Mesenchymal stem cell (in vitro differentiated cells and primary cell): ENCODE measurements around the gene MARCHF3.
"Not testable (repeated sequence)": the region's sequence is repeated elsewhere in the genome, so short reads cannot be mapped to it uniquely, and the experiment has no call there.

Experiments
- DNase-seq: peaks from one replicate; pipeline ENCODE4 v3.0.0-alpha.2; 2013
- H2AFZ ChIP-seq: one replicate; pipeline ENCODE4 v1.6.1; 2013; ENCODE audit warnings: low read depth, mild to moderate bottlenecking, control low read depth, inconsistent platforms, low read length, moderate library complexity
- H2AK5ac ChIP-seq: 2 replicates; pipeline ENCODE4 v1.6.1; 2013; ENCODE audit warnings: low read length, moderate library complexity, mild to moderate bottlenecking, inconsistent platforms; ENCODE audit not compliant: severe bottlenecking
- H2BK120ac ChIP-seq: one replicate; pipeline ENCODE4 v1.6.1; 2013; ENCODE audit warnings: low read depth, mild to moderate bottlenecking, inconsistent platforms, low read length, moderate library complexity
- H2BK12ac ChIP-seq, 2 experiments: one replicate each; pipeline ENCODE4 v1.6.1; 2013; ENCODE audit warnings: inconsistent platforms in 2 of 2, low read length in 2 of 2, mild to moderate bottlenecking in 2 of 2, moderate library complexity in 2 of 2, control low read depth in 1 of 2
- H2BK15ac ChIP-seq: one replicate; pipeline ENCODE4 v1.6.1; 2013; ENCODE audit warnings: mild to moderate bottlenecking, low read depth, inconsistent platforms; ENCODE audit not compliant: poor library complexity, severe bottlenecking
- H2BK5ac ChIP-seq: 2 replicates; pipeline ENCODE4 v1.6.1; 2013; ENCODE audit warnings: low read depth, mild to moderate bottlenecking, low read length, control low read depth, inconsistent platforms; ENCODE audit not compliant: poor library complexity, severe bottlenecking
- H3K14ac ChIP-seq, 2 experiments: one replicate each; pipeline ENCODE4 v1.6.1; 2013; ENCODE audit warnings: inconsistent platforms in 2 of 2, low read length in 2 of 2, control low read depth in 1 of 2, mild to moderate bottlenecking in 1 of 2, moderate library complexity in 1 of 2
- H3K18ac ChIP-seq, 2 experiments: one replicate each; pipeline ENCODE4 v1.6.1; 2013; ENCODE audit warnings: inconsistent platforms in 2 of 2, low read length in 2 of 2, control low read depth in 1 of 2, low read depth in 1 of 2, mild to moderate bottlenecking in 1 of 2
- H3K23ac ChIP-seq, 2 experiments: one replicate each; pipeline ENCODE4 v1.6.1; 2013; ENCODE audit warnings: inconsistent platforms in 2 of 2, low read length in 2 of 2, mild to moderate bottlenecking in 2 of 2, moderate library complexity in 2 of 2, control low read depth in 1 of 2
- H3K27ac ChIP-seq: 2 replicates; pipeline ENCODE4 v1.5.1; 2013; ENCODE audit warnings: mild to moderate bottlenecking, moderate library complexity, low read length, control low read depth, inconsistent platforms; ENCODE audit not compliant: poor library complexity, severe bottlenecking
- H3K27me3 ChIP-seq, 2 experiments: 2 replicates each; pipeline versions ENCODE4 v1.6.1 to v1.7.0; 2013; ENCODE audit warnings: low read length in 2 of 2, mild to moderate bottlenecking in 2 of 2, moderate library complexity in 2 of 2, control low read depth in 1 of 2, inconsistent platforms in 1 of 2; ENCODE audit not compliant: control insufficient read depth in 1 of 2, insufficient read depth in 1 of 2
- H3K36me3 ChIP-seq, 2 experiments: 2 replicates each; pipeline versions ENCODE4 v1.6.1 to v1.7.0; 2013; ENCODE audit warnings: low read length in 2 of 2, control low read depth in 1 of 2, inconsistent platforms in 1 of 2, low read depth in 1 of 2, mild to moderate bottlenecking in 1 of 2; ENCODE audit not compliant: insufficient read depth in 2 of 2, control insufficient read depth in 1 of 2
- H3K4ac ChIP-seq, 2 experiments: one replicate each; pipeline ENCODE4 v1.6.1; 2013; ENCODE audit warnings: inconsistent platforms in 2 of 2, low read length in 2 of 2, mild to moderate bottlenecking in 2 of 2, moderate library complexity in 2 of 2, control low read depth in 1 of 2, low read depth in 1 of 2
- H3K4me1 ChIP-seq: 2 replicates; pipeline ENCODE4 v1.6.1; 2013; ENCODE audit warnings: low read depth, low read length, control low read depth; ENCODE audit not compliant: control insufficient read depth, insufficient read depth
- H3K4me2 ChIP-seq: 2 replicates; pipeline ENCODE4 v1.6.1; 2013; ENCODE audit warnings: low read length, mild to moderate bottlenecking, inconsistent platforms; ENCODE audit not compliant: poor library complexity, severe bottlenecking
- H3K4me3 ChIP-seq, 2 experiments: 2 replicates each; pipeline versions ENCODE4 v1.5.1 to v1.7.0; 2013; ENCODE audit warnings: low read length in 2 of 2, mild to moderate bottlenecking in 2 of 2, control low read depth in 1 of 2, low read depth in 1 of 2; ENCODE audit not compliant: insufficient read depth in 1 of 2
- H3K79me1 ChIP-seq: replicated peaks from 2 replicates; pipeline ENCODE4 v1.6.1; 2013; ENCODE audit warnings: mild to moderate bottlenecking, control low read depth, low read length, inconsistent platforms; ENCODE audit not compliant: poor library complexity, severe bottlenecking
- H3K9ac ChIP-seq: 2 replicates; pipeline ENCODE4 v1.7.0; 2013; ENCODE audit warnings: mild to moderate bottlenecking, low read length, moderate library complexity
- H3K9me3 ChIP-seq: 2 replicates; pipeline ENCODE4 v1.7.0; 2013; ENCODE audit warnings: mild to moderate bottlenecking, low read length; ENCODE audit not compliant: control insufficient read depth
- H4K8ac ChIP-seq: one replicate; pipeline ENCODE4 v1.6.1; 2013; ENCODE audit warnings: inconsistent platforms, mild to moderate bottlenecking, low read length, moderate library complexity
- H4K91ac ChIP-seq: one replicate; pipeline ENCODE4 v1.6.1; 2013; ENCODE audit warnings: mild to moderate bottlenecking, low read length, inconsistent platforms
- WGBS: methylation state at CpG from one replicate; pipeline ENCODE4 v1.1.7; 2013; ENCODE audit warnings: mixed read lengths; 5-methylcytosine and 5-hydroxymethylcytosine counted together

MARCHF3 gene

GRCh38 chr5:126899476-126899875 lies 130.9 kb downstream of the MARCHF3 start:
- H2AK5ac ChIP-seq = no peak overlapping the region
- no peak overlapping the region for H3K4me3 ChIP-seq
- H3K4me2 ChIP-seq = no peak overlapping the region
- DNase-seq = no peak
- no peaks in the 10 kb centered on the region for H3K79me1 ChIP-seq
- H2AFZ ChIP-seq = no peak overlapping the region
- no peak overlapping the region for H3K4ac ChIP-seq
- H3K18ac ChIP-seq = no peak overlapping the region
- no peak overlapping the region for H2BK120ac ChIP-seq
- no peak overlapping the region for H3K9ac ChIP-seq
- H2BK12ac ChIP-seq = no peak overlapping the region
- no peaks in the 10 kb centered on the region for H3K9me3 ChIP-seq
- H3K23ac ChIP-seq = no peak overlapping the region
- H3K14ac ChIP-seq = no peak overlapping the region
- H3K27me3 ChIP-seq = no peaks in the 10 kb centered on the region
- no peak overlapping the region for H4K8ac ChIP-seq
- no peak overlapping the region for H2BK15ac ChIP-seq
- H3K36me3 ChIP-seq = peaks cover 0 to 2% of the 10 kb centered on the region in 2 experiments
- H2BK5ac ChIP-seq = no peak overlapping the region
- no peak overlapping the region for H3K27ac ChIP-seq
- no peaks in the 10 kb centered on the region for H3K4me1 ChIP-seq
- H4K91ac ChIP-seq = no peak overlapping the region

GRCh38 chr5:126897851-126898630 lies 132.3 kb downstream of the MARCHF3 start:
- H3K27me3 ChIP-seq = no peaks in the 10 kb centered on the region
- no peak for DNase-seq
- H3K23ac ChIP-seq = no peak overlapping the region
- no peak overlapping the region for H2AFZ ChIP-seq
- H3K9me3 ChIP-seq = no peaks in the 10 kb centered on the region
- no peak overlapping the region for H2BK15ac ChIP-seq
- no peak overlapping the region for H2AK5ac ChIP-seq
- H2BK120ac ChIP-seq = no peak overlapping the region
- H4K91ac ChIP-seq = no peak overlapping the region
- peaks cover 0 to under 1% of the 10 kb centered on the region in 2 experiments for H3K36me3 ChIP-seq
- H3K4ac ChIP-seq = no peak overlapping the region
- no peak overlapping the region for H2BK5ac ChIP-seq
- H3K27ac ChIP-seq = no peak overlapping the region
- no peak overlapping the region for H3K4me2 ChIP-seq
- WGBS = 100% methylated on average over 3 of the region's 5 CpGs
- no peak overlapping the region for H3K4me3 ChIP-seq
- H3K14ac ChIP-seq = no peak overlapping the region
- H3K9ac ChIP-seq = no peak overlapping the region
- H3K4me1 ChIP-seq = no peaks in the 10 kb centered on the region
- H2BK12ac ChIP-seq = no peak overlapping the region
- H3K18ac ChIP-seq = no peak overlapping the region
- H4K8ac ChIP-seq = no peak overlapping the region
- no peaks in the 10 kb centered on the region for H3K79me1 ChIP-seq

GRCh38 chr5:126896170-126896702 lies 134.1 kb downstream of the MARCHF3 start:
- Histone ChIP-seq H3K4ac (no peak overlapping the region), H2AK5ac (no peak overlapping the region), H2BK15ac (no peak overlapping the region), H3K27me3 (no peaks in the 10 kb centered on the region), H3K9me3 (no peaks in the 10 kb centered on the region), H4K8ac (no peak overlapping the region), H3K27ac (no peak overlapping the region), H3K9ac (no peak overlapping the region), H3K4me2 (no peak overlapping the region), H3K18ac (no peak overlapping the region), H2BK120ac (no peak overlapping the region), H4K91ac (no peak overlapping the region), H3K14ac (no peak overlapping the region), H3K36me3 (no peaks in the 10 kb centered on the region), H3K23ac (no peak overlapping the region), H3K79me1 (no peaks in the 10 kb centered on the region), H3K4me3 (no peak overlapping the region), H2BK12ac (no peak overlapping the region), H3K4me1 (no peaks in the 10 kb centered on the region), H2AFZ (no peak overlapping the region), H2BK5ac (no peak overlapping the region)
- WGBS = 96% methylated on average over 9 of the region's 9 CpGs
- no peak for DNase-seq

- H3K27me3 ChIP-seq, H3K4ac ChIP-seq, H3K4me1 ChIP-seq, H3K4me2 ChIP-seq, H2AFZ ChIP-seq, H4K8ac ChIP-seq, H3K18ac ChIP-seq, H3K79me1 ChIP-seq, H3K4me3 ChIP-seq, H3K14ac ChIP-seq, H3K36me3 ChIP-seq, H3K23ac ChIP-seq, H3K27ac ChIP-seq, H2AK5ac ChIP-seq, H4K91ac ChIP-seq, H2BK120ac ChIP-seq, H2BK12ac ChIP-seq, H2BK15ac ChIP-seq, H2BK5ac ChIP-seq, DNase-seq, H3K9me3 ChIP-seq, H3K9ac ChIP-seq: not testable (repeated sequence)
- WGBS = 79% methylated on average over 14 of the region's 14 CpGs
Measured at GRCh38 chr5:126895712-126896111, 134.6 kb downstream of the MARCHF3 start.
